Measurements from ENCODE around the gene ODAD3.

The ODAD3 gene

GRCh38 chr19:11399667-11400066 is 35.3 kb downstream of the ODAD3 start:
- no peak overlapping the region for H3K4me3 ChIP-seq (ENCODE audit: low read depth, low read length)
- no peak for TF ChIP-seq CTCF (IDR thresholded peaks at IDR 0.05; ENCODE audit: control insufficient read depth, extremely low read depth, insufficient read depth)
- no peak for DNase-seq (ENCODE audit: low read depth)

GRCh38 chr19:11397089-11397610 is 37.8 kb downstream of the ODAD3 start:
- H3K4me3 ChIP-seq (ENCODE audit: low read depth, low read length) = no peak overlapping the region
- no peak for TF ChIP-seq CTCF (IDR thresholded peaks at IDR 0.05; ENCODE audit: control insufficient read depth, extremely low read depth, insufficient read depth)
- DNase-seq (ENCODE audit: low read depth) = no peak

- no peak for TF ChIP-seq CTCF (IDR thresholded peaks at IDR 0.05; ENCODE audit: control insufficient read depth, extremely low read depth, insufficient read depth)
- DNase-seq (ENCODE audit: low read depth) = no peak
- no peak overlapping the region for H3K4me3 ChIP-seq (ENCODE audit: low read depth, low read length)
These were observed 43.8 kb downstream of the ODAD3 start for GRCh38 chr19:11390933-11391680.

GRCh38 chr19:11390359-11390758 is 44.6 kb downstream of the ODAD3 start:
- H3K4me3 ChIP-seq (ENCODE audit: low read depth, low read length) = no peak overlapping the region
- no peak for DNase-seq (ENCODE audit: low read depth)
- TF ChIP-seq CTCF (IDR thresholded peaks at IDR 0.05; ENCODE audit: control insufficient read depth, extremely low read depth, insufficient read depth) = no peak

GRCh38 chr19:11387162-11388034 is 47.5 kb downstream of the ODAD3 start:
- H3K4me3 ChIP-seq (ENCODE audit: low read depth, low read length) = no peak overlapping the region

GRCh38 chr19:11384778-11385129 is 50.2 kb downstream of the ODAD3 start:
- H3K4me3 ChIP-seq (ENCODE audit: low read depth, low read length) = no peak overlapping the region
- TF ChIP-seq CTCF (IDR thresholded peaks at IDR 0.05; ENCODE audit: control insufficient read depth, extremely low read depth, insufficient read depth) = no peak
- DNase-seq (ENCODE audit: low read depth) = no peak

More at GRCh38 chr19:11387162-11388034, 47.5 kb downstream of the ODAD3 start:
- no peak for TF ChIP-seq CTCF (IDR thresholded peaks at IDR 0.05; ENCODE audit: control insufficient read depth, extremely low read depth, insufficient read depth)
- no peak for DNase-seq (ENCODE audit: low read depth)
